Adrenal gland (tissue), 5 donors: ENCODE measurements around the gene PDK2.

Experiments used
- CTCF ChIP-seq, 6 experiments: fragments of 450-650 bp in 4 of 6; fragments of 200-600 bp in 2 of 6; sonication (generic) in 1 of 6; IDR thresholded peaks; 1 replicate in 5 of 6; 2 replicates in 1 of 6; pipeline versions ENCODE4 v1.5.1 to v1.8.0; 2016 to 2021; ENCODE audit warnings: antibody characterized with exemption in 6 of 6, mild to moderate bottlenecking in 2 of 6, moderate library complexity in 1 of 6
- POLR2A ChIP-seq, 2 donors: fragments of 450-650 bp; IDR thresholded peaks; one replicate each; pipeline ENCODE4 v1.6.1; 2017; ENCODE audit warnings: antibody characterized with exemption in 2 of 2, mild to moderate bottlenecking in 2 of 2, moderate library complexity in 1 of 2
- donor health status: DM: no; HTN: no; CAD: no.

GRCh38 chr17:50099003-50099402 is 3.9 kb downstream of the PDK2 start:
- TF ChIP-seq POLR2A (IDR thresholded peaks at IDR 0.05) (no peak), CTCF (IDR thresholded peaks at IDR 0.05) (no peak)
